Stimulated activated CD8-positive, alpha-beta memory T cell treated with anti-CD3 and anti-CD28 coated beads, Interleukin-15, amount 100 ng/mL, for 24 hours (primary cell): ENCODE measurements around the gene CAMTA1.

Experiments
- DNase-seq: peaks from one replicate; pipeline ENCODE4 v3.0.0-alpha.2; 2020; ENCODE audit warnings: low read depth

The CAMTA1 gene

DNA sequence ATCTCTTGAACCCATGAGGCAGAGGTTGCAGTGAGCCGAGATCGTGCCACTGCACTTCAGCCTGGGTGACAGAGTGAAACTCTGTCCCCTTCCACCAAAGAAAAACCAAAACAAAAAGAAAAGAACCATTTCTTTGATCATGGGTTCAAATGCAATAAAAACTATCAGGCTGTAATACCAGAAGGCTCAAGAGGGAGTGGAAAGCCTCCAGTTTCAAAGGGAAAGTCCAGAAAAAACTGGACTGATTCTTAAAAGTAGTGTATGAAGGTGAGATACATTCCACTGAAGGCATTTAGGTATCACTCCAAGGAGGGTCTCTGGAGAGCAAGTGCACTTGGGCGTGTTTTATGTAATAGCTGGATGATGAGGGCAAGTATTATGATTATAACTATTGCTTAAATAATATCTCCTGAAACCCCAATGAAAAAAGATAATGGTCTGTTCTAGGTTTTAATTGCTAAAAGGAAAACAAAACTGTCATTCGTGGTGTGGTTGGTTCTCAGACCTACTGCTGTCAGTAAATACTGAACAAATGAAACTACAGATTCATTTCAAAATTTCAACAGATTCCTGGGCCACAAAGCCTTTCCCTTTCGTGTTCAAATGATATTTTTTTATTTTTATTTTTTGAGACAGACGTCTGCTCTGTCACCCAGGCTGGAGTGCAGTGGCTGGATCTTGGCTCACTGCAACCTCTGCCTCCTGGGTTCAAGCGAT lies 6.0 kb upstream of the CAMTA1 start:
- DNase-seq: no peak

DNA sequence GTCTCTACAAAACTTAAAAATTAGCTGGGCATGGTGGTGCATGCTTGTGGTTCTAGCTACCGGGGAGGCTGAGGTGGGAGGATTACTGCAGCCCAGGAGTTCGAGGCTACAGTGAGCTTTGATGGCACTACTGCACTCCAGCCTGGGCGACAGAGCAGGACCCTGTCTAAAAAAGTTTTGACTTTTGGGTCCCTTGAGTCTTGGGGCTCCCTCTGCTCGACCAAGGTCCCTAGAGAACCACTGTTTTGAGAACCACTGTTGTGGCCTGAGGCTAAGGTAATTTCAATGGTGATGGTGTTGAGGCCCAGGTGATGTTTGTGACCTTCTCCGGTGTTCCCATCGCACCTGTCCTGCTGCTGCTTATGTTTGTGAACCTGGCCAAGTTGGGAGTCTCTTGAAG lies 3.1 kb upstream of the CAMTA1 start:
- no peak for DNase-seq

DNA sequence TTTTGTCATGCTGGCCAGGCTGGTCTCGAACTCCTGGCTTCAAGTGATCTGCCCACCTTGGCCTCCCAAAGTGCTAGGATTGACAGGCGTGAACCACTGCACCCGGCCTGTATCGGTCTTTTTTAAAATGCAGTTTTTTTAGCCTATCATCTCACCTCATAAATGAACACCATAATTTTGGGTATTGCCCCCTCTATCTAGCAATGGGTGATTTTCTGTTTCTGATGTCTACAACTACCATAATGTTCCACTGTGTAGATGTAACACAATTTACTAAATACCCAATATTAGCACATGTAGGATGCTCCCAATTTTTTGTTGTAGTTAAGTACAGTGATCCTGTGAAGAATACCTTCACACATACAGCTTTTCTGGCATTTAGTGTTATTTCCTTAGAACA lies 2.0 kb upstream of the CAMTA1 start:
- no peak for DNase-seq

DNA sequence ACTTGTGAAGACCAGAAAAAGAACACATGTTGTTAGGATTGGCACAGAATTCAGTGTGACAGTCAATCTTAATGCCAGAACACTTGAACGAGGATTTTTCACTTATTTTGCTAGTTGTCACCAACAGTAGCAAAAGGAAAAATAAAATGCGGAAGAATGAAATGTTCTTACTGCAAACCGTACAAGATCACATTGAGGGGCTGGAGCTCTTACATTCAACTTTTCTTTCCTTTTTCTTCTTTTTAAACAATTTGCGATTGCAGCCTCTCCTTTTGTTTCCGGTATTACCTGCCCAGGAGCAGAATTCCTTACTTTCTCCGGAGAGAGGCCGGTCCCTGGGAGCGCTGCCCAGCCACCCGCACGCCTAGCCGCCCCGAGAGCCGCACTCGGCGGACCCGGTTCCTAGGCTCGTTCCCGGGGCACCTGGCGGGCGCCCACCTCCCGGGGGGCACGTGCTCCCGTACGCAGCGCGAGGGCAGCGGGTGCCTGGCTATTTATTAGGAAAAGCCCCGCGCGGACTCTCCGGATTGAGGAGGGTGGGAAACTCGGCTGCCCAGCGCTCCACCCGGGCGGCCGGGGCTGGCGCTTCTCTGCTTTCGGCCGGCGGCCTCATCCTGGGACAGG lies 1.2 kb upstream of the CAMTA1 start:
- no peak for DNase-seq

DNA sequence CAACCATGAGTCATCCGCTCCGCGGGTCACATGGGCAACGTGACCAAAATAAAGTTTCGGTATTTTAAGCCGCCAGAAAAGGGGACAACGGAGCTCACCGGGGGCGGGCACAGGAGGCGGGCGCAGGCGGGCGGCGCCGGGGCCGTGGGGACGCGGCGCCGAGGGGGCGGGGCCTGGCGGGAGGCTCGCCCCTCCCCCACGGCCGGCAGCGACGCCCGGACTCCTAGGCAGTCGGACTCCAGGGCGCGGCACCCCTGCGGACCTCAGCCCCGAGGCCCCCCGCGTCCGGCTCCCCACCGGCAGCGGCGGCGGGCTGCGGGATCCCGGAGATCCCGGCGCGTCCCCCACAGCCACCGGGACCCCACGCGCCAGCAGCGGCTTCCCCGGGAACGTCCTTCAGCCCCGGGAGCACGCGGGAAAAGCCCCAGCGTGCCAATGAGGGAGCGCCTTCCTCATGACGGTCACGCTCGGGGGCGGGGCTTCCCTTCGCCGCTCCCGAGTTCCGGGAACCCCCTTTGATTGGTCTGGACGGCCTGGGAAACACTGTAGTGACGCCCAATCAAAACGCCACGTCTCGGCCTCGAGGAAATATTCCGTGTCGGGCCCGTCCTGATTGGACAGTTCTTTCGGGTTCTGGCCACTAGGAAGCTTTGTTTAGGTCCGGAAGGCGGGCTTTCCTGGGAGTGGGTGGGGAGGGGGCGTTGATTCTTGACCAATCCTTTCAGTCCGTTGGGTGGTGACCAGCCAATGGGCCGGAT lies 515 bp upstream of the CAMTA1 start:
- peak; percentile 94 for DNase-seq

DNA sequence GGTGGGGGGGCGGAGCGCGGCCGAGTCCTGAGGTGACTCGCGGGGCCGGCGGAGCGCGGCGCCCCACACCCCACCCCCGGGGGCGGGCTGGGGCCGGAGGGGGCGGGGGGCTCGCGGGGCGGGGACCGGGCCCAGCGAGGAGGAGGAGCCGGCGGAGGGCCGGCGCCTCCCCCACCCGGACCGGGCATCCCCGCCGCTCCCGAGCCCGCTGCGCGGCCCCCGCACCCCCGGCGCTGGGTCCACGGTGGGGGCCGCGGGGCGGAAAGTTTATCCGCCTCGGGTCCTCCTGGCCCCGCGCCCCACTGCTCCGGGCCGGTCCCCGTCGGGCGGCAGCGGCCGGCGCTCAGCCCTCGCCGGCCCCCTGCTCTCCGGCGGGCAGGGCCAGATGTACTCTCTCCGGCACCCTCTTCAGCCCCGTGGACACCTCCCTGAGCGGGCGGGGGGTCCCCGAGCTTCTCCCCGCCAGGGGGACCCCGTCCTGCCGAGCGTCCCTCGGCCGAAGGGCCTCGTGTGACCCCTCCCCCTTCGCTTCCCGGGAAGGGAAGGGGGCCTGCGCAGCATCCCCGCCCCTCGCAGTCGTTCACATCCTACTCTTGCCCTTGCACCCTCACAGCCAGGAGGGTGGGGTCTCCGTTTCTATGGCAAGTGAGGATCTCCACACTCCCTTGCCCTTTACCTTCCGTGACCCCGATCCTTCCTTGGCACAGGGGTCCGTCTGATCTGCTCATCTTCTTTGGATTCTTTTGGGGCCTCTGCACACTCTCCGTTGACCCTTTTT lies 663 bp downstream of the CAMTA1 start:
- peak; percentile 7 for DNase-seq

DNA sequence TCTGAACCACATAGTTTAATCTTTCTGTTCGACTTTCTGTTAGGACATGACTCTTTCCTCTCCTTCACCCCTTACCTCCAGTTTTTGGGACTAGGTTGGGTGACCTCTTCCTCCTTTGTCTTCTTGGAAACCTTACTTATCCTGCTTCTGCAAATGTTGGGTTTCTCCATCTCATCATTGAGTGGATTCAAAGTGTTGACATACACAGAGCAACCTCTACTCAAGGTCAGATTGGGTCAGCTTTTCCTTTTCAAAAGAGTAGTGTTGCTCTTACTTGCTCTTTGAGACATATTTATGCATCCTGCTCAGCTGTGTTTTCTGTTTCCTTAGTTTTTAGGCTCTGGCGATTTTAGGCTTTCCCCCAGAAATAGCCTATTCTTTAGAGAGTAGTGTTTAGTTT lies 3.7 kb downstream of the CAMTA1 start:
- no peak for DNase-seq

DNA sequence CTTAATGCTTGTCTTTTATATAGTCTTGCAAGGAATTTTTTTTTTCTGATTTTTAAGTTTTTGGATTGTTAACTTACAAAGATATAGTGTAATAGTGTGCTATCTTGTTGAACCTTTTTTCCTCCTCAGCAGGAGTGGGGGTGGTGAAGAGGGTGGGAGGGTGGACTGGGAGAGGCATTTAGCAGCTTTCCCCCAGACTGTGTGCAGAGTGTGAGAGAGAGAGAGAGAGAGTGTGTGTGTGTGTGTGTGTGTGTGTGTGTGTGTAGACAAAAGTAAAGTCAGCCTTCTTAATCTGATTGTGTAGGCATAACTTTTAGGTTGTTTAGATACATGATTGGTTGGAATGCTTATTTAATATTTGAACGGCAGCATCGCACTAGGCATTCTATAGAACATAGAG lies 4.9 kb downstream of the CAMTA1 start:
- DNase-seq: no peak

DNA sequence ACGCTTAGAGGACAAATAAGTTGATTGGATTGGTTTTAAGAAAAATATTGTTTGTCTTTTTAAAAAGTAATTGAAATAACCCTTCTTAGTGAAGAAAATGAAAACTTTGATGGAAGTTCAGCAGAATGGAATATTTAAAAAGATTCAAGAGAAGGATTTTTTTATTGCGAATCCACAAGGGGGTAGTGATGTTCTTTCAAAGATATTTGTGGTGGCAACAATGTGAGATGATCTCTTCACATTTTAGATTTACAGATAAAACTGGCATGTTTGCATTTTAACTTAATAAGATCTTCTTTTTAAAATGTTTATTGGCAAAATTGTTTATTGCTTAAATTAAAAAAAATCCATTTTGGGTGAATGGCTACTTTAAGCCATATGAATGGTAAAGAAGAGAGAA lies 8.9 kb downstream of the CAMTA1 start:
- no peak for DNase-seq

DNA sequence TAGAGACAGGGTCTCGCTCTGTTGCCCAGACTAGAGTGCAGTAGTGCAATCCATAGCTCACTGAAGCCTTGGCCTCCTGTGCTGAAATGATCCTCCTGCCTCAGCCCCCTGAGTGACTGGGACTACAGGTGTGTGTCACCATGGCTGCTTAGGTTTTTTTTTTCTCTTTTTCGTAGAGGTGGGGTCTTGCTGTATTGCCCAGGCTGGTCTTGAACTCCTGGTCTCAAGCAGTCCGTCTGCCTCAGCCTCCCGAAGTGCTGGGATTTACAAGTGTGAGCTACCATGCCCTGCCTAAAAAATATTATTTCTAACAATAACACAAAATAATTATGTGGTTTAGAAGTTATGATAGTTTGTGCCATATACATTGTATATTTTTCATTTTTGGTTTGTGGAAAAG lies 9.9 kb downstream of the CAMTA1 start:
- no peak for DNase-seq

DNA sequence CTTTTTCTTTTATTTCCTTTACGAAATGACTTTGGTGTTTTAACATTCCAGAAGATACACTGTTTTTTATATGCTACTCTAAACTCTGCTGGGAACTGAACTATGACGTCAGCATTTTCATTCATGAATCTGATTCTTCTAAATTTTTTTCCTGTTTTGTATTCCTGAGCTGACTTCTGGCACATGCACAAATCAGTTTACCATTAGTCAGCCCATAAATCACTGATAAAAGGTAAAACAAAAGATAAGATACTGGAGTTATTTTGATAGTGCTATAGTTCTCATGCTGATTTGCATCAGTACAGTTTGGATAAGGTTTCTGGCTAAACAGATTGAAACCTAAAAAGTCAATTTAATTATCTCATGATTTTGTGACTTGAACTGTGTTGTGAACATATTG lies 10.4 kb downstream of the CAMTA1 start:
- DNase-seq: no peak

DNA sequence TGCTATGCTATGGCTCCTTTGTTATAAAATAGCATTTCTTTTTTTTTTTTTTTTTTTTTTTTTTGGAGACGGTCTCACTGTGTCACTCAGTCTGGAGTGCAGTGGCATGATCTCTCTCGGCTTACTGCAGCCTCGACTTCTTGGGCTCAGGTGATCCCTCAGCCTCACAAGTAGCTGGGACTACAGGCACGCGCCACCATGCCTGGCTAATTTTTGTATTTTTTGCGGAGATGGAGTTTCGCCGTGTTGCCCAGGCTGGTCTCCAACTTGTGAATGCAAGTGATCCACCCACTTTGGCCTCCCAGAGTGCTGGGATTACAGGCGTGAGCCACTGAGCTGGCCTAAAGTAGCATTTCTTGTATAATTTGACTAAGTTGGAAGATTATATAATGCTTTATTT lies 10.8 kb downstream of the CAMTA1 start:
- no peak for DNase-seq

DNA sequence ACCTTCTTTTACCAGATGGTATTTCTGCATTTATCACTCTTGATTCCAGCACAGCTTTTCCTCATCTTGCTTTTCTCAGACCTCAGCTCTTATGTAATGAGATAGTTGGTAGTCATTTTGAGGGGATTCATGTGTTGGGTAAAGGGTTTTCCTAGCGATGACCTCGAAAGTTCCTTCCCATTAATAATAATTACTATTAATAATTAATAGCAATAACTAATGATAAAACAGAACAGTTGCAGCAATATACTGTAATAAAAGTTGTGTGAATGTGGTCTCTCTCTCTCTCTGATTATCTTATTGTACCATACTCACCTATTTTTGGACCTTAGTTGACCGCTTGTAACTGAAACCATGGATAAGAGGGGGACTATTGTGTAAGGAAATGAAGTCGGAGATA lies 14.2 kb downstream of the CAMTA1 start:
- DNase-seq: no peak

DNA sequence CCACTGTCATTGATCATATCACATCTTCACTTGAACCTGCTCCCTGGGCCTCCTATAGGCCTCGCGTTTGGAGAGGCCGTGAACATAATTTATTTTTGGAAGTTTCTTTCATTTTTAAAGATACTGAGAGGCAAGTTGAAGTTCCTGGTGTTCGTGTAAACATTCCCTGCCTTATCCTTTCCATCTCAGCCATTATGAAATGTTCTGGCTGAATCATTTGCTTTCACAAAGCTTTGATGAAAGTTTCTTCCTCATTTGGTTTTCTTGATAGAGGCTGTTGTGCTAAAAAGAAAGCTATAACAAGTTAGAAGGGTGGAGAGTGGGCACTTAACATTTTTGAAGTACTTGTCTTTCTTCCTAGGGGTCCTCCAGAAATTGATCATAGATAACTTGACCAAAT lies 15.5 kb downstream of the CAMTA1 start:
- DNase-seq: no peak

DNA sequence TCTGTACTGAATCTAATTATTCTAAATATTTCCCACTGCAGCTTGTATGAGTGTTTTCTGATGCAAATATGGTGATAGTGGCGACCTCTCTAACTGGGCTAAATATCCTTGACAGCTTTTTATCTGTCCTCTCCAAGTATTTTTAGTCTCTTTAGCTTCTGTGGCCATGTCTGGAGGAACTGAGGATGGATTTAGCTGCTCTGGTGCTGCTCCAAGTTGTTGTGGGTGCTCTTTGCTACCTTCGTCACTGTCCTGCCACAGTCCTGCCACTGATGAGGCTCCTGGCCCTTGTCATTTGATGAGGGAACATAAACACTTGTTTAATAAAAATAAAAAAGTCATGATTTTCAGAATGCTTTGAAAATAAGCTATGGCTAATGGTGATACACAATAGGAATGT lies 15.9 kb downstream of the CAMTA1 start:
- DNase-seq: no peak

DNA sequence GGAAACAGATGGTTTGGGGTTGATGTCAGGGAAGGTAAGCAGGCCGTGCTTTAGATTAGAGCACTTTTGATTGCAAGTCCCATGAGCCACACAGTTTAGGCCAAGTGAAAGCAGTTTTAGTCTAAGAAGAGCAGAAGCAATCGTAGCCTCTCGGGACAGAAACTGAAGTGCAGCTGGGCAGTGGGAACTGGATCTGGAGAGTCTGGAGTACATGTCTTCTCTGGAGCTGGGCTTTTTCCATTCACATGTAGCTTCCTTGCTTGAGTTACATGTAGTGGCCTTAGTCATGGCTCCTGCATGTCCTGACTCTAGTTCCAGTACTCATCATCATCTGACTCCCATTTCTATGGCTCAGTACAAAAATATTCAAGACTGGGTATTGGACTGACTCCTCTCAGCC lies 16.7 kb downstream of the CAMTA1 start:
- no peak for DNase-seq

DNA sequence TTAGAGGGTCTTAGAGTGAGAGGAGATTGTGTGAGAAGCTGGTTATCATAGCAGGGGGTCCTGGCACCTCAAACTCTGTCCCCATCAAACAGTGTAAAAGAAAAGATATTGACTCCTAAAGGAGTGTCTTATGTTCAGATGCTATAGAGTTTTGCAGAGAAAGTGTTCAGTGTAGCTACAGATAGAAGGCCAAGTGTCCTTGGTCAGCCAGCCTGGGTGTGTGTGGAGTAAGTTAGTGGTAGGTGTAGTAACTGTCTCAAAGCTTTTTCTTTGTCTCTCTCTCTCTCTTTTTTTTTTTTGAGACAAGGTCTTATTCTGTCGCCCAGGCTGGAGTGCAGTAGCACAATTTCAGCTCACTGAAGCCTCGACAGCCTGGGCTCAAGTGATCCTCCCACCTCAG lies 17.2 kb downstream of the CAMTA1 start:
- DNase-seq: no peak

DNA sequence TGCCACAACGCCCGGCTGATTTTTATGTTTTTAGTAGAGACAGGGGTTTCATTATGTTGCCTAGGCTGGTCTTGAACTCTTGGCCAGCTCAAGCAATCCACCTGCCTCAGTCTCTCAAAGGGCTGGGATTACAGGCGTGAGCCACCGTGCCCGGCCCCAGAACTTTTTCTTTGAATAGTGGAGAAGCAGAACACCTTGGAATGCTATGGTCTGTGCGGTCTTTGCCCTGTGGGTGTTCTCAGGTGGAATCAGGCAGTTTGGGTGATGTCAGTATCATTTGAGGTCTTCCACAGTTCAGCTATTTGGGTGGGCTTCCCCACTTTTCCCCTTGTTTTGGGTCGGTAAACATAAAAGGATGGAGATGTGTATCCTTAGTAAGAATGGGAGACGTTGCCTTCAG lies 17.6 kb downstream of the CAMTA1 start:
- no peak for DNase-seq

DNA sequence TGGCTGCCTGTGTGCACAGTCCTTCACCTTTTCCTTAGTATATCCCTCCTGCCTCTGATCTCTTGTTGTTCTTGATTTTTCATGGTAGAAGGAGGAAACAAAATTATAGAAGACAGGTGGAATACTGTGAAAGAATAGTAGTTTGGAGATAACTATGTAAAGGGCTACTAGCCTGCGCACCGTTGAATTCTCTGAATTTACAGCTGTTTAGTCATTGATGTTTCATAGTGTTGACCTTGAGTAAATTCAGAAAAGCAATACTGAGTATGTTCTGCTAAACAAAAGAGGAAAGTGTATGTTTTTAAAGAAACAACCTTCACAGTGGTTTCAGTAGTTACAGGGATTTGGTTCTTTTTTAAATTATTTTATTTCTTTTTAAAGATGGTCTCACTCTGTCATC lies 18.1 kb downstream of the CAMTA1 start:
- DNase-seq: no peak

DNA sequence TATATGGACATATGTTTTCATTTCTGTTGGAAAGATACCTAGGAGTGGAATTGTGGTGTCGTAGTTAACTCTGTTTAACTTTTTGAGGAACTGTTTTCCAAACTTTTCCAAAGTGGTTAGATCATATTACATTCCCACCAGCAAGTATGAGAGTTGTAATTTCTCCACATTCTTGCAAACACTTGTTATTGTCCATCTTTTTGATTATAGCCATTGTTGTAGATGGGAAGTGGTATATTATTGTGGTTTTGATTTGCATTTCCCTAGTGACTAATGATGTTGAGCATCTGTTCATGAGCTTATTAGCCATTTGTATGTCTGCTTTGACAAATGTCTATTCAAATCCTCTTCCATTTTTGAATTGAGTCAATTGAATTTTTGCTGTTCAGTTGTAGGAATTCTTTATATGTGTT lies 19.8 kb downstream of the CAMTA1 start:
- no peak for DNase-seq

DNA sequence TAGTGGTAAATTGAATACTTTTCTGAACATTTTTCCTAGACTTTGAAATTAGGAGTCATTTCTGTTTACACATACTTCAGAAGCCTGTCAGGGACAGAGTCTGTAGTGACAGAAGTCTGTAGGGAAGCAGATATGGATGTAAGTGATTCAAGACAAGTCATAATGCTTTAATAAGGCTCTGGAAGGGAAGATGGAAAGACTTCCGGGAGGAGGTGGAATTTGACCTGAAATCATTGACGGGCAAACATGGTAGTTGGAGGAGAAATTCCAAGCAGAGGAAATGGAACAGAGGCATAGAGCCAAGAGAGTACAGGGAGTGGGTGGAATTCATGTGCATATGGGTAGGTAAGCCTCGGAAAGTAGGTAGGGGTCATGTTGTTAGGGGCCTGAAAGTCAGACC lies 22.5 kb downstream of the CAMTA1 start:
- no peak for DNase-seq

DNA sequence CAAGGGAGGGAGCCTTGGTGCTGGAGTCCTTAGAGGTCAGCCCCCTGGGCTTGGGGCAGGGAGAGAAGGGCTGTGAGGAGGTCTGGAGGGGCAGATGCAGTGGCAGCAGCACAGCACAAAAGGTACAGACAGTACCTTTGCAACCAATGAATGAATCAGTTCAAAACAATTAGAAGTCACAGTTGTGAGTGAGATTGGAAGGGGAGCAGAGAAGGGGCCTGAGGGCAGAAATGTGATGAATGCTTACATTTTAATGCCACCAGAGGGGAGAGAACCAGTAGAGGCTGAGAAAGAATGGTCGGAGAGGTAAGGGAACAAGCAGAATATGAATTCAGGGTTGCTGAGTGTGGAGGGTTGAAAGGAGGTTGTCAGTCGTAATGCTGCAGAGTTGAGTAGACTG lies 24.2 kb downstream of the CAMTA1 start:
- DNase-seq: no peak
